GM23338 (cell line): ENCODE measurements around the gene INO80. TPM values are rescaled to one million over a fixed set of nuclear protein-coding genes. Genes with fewer than 3 reads are reported as not detected.

Experiments used
- ATAC-seq: fragments of 200-7000 bp; cut with Tn5 transposase; 3 replicates; pipeline ENCODE4 v1.9.1; 2020
- DNase-seq: peaks from one replicate; pipeline ENCODE4 v3.0.0-alpha.2; 2015; ENCODE audit warnings: low spot score
- H2AFZ ChIP-seq: fragments of 200-600 bp; sonication (generic); 2 replicates; pipeline ENCODE4 v1.8.0; 2016; ENCODE audit warnings: antibody characterized with exemption, mild to moderate bottlenecking, moderate library complexity
- H3F3A ChIP-seq: fragments of 200-600 bp; sonication (generic); replicated peaks from 2 replicates; pipeline ENCODE4 v1.8.0; 2017; ENCODE audit warnings: antibody characterized with exemption, mixed run types, low read depth
- H3K27ac ChIP-seq: fragments of 200-600 bp; sonication (generic); 2 replicates; pipeline ENCODE4 v1.6.1; 2016; ENCODE audit warnings: low read depth
- H3K27me3 ChIP-seq: fragments of 200-600 bp; sonication (generic); 2 replicates; pipeline ENCODE4 v1.8.0; 2016; ENCODE audit warnings: mild to moderate bottlenecking, mixed run types, moderate library complexity; ENCODE audit not compliant: insufficient read depth
- H3K36me3 ChIP-seq: fragments of 200-600 bp; sonication (generic); 2 replicates; pipeline ENCODE4 v1.8.0; 2016; ENCODE audit warnings: mild to moderate bottlenecking; ENCODE audit not compliant: insufficient read depth
- H3K4me1 ChIP-seq: fragments of 200-600 bp; sonication (generic); 2 replicates; pipeline ENCODE4 v1.8.0; 2016; ENCODE audit warnings: mild to moderate bottlenecking, moderate library complexity; ENCODE audit not compliant: insufficient read depth
- H3K4me2 ChIP-seq: fragments of 200-600 bp; sonication (generic); 2 replicates; pipeline ENCODE4 v1.7.1; 2017; ENCODE audit warnings: mixed run types
- H3K4me3 ChIP-seq: fragments of 200-600 bp; sonication (generic); 2 replicates; pipeline ENCODE4 v1.6.1; 2016; ENCODE audit warnings: mixed run types
- H3K79me2 ChIP-seq: fragments of 200-600 bp; sonication (generic); replicated peaks from 2 replicates; pipeline ENCODE4 v1.8.0; 2017; ENCODE audit warnings: mild to moderate bottlenecking; ENCODE audit not compliant: insufficient read depth
- H3K9me2 ChIP-seq: fragments of 200-600 bp; sonication (generic); 2 replicates; pipeline ENCODE4 v1.8.0; 2017; ENCODE audit not compliant: insufficient read depth
- H4K20me1 ChIP-seq: fragments of 200-600 bp; sonication (generic); replicated peaks from 2 replicates; pipeline ENCODE4 v1.8.0; 2017; ENCODE audit warnings: mild to moderate bottlenecking; ENCODE audit not compliant: insufficient read depth
- H3K27ac Mint-ChIP-seq: 2 replicates; pipeline ENCODE4 v1.8.0; 2020; ENCODE audit warnings: inconsistent platforms, mild to moderate bottlenecking, moderate library complexity, mixed read lengths
- H3K27me3 Mint-ChIP-seq: 3 replicates; pipeline ENCODE4 v1.8.0; 2022; ENCODE audit warnings: low read depth, mild to moderate bottlenecking, moderate library complexity, mixed read lengths, inconsistent platforms; ENCODE audit not compliant: insufficient read depth, poor library complexity
- H3K36me3 Mint-ChIP-seq: 3 replicates; pipeline ENCODE4 v1.8.0; 2021; ENCODE audit warnings: low read depth, mild to moderate bottlenecking, inconsistent platforms, moderate library complexity, mixed read lengths
- H3K4me1 Mint-ChIP-seq: 3 replicates; pipeline ENCODE4 v1.8.0; 2020; ENCODE audit warnings: mild to moderate bottlenecking, inconsistent platforms, mixed read lengths
- H3K4me3 Mint-ChIP-seq: 3 replicates; pipeline ENCODE4 v1.8.0; 2021; ENCODE audit warnings: moderate library complexity, mild to moderate bottlenecking, inconsistent platforms, mixed read lengths
- H3K9me3 Mint-ChIP-seq: 3 replicates; pipeline ENCODE4 v1.8.0; 2020; ENCODE audit warnings: moderate library complexity, mild to moderate bottlenecking, inconsistent platforms, mixed read lengths
- CREB1 ChIP-seq: fragments of 250-450 bp; sonication (Bioruptor Pico); IDR thresholded peaks from 2 replicates; pipeline ENCODE4 v1.5.0; 2020; ENCODE audit warnings: low read depth, mild to moderate bottlenecking, moderate library complexity
- ETS1 ChIP-seq: IDR thresholded peaks from 2 replicates; pipeline ENCODE4 v1.6.1; 2016; ENCODE audit warnings: antibody characterized with exemption
- EZH2 ChIP-seq: fragments of 200-600 bp; sonication (generic); IDR thresholded peaks from one replicate; pipeline ENCODE4 v1.8.0; 2017; ENCODE audit warnings: antibody characterized with exemption, mild to moderate bottlenecking, low read depth; ENCODE audit not compliant: unreplicated experiment
- EZH2phosphoT487 ChIP-seq: fragments of 200-600 bp; sonication (generic); IDR thresholded peaks from one replicate; pipeline ENCODE4 v1.8.1; 2018; ENCODE audit warnings: antibody characterized with exemption; ENCODE audit not compliant: unreplicated experiment
- JUNB ChIP-seq: IDR thresholded peaks from one replicate; pipeline ENCODE4 v1.6.1; 2016; ENCODE audit warnings: antibody characterized with exemption; ENCODE audit not compliant: unreplicated experiment
- NANOG ChIP-seq: IDR thresholded peaks from 2 replicates; pipeline ENCODE4 v1.6.1; 2016; ENCODE audit warnings: antibody characterized with exemption, borderline replicate concordance
- REST ChIP-seq: IDR thresholded peaks from one replicate; pipeline ENCODE4 v1.6.1; 2018; ENCODE audit warnings: antibody characterized with exemption; ENCODE audit not compliant: unreplicated experiment
- STAT1 ChIP-seq: IDR thresholded peaks from one replicate; pipeline ENCODE4 v1.6.1; 2016; ENCODE audit warnings: antibody characterized with exemption; ENCODE audit not compliant: unreplicated experiment
- ZNF114 ChIP-seq: fragments of 250-450 bp; sonication (Bioruptor Pico); IDR thresholded peaks from 2 replicates; pipeline ENCODE4 v1.5.0; 2020; ENCODE audit warnings: mild to moderate bottlenecking, moderate library complexity
- ZNF331 ChIP-seq: fragments of 250-450 bp; sonication (Bioruptor Pico); IDR thresholded peaks from 2 replicates; pipeline ENCODE4 v1.5.0; 2020; ENCODE audit warnings: low read depth, mild to moderate bottlenecking, moderate library complexity
- ZNF462 ChIP-seq: fragments of 250-450 bp; sonication (Bioruptor Pico); IDR thresholded peaks from 2 replicates; pipeline ENCODE4 v1.5.0; 2020; ENCODE audit warnings: mild to moderate bottlenecking, moderate library complexity
- polyA plus RNA-seq: library from polyadenylated mRNA; unstranded; fragments of >200 nt; fragmentation: Nextera tagmentation; extraction: Ambion mirVana; gene quantifications from 2 replicates; pipeline ENCODE4 v1.2.1, GENCODE V29; 2016
- total RNA-seq: library from RNA; depleted of rRNA; stranded (reverse); fragments of >200 nt; shearing (Covaris generic); gene quantifications from 2 replicates; pipeline ENCODE4 v1.2.3, GENCODE V29; 2014

Gene INO80
- total and polyA plus RNA-seq, 2 experiments from 2014 or later, result 6.5 to 24.9 TPM

- Histone ChIP-seq H4K20me1 (peaks cover 11% of the 10 kb centered on the region; the same call in 1 of the 2 replicates), H3K4me2 (no peak overlapping the region), H3K4me3 (no peak overlapping the region), H3F3A (0 out of 2 replicates have a peak, but pooled peaks cover 11% of the 10 kb centered on the region), H2AFZ (no peak overlapping the region), H3K36me3 (peaks cover 70% of the 10 kb centered on the region), H3K27ac (no peak overlapping the region), H3K9me2 (no peaks in the 10 kb centered on the region), H3K4me1 (no peaks in the 10 kb centered on the region), H3K27me3 (no peaks in the 10 kb centered on the region), H3K79me2 (no peaks in the 10 kb centered on the region)
- no peaks in the 10 kb centered on the region for H3K4me1 Mint-ChIP-seq
- TF ChIP-seq JUNB, result no peak
- no peak for TF ChIP-seq ETS1
- no peak for TF ChIP-seq ZNF331 (CRISPR knock-in tag)
- TF ChIP-seq ZNF114, result no peak
- TF ChIP-seq NANOG, result no peak
- TF ChIP-seq CREB1, result no peak
- no peak for TF ChIP-seq EZH2phosphoT487
- TF ChIP-seq REST, result no peak
- TF ChIP-seq STAT1, result no peak
- no peak for TF ChIP-seq ZNF462 (CRISPR knock-in tag)
- TF ChIP-seq EZH2, result no peak
- H3K4me3 Mint-ChIP-seq, result no peak overlapping the region
- peaks cover 84% of the 10 kb centered on the region for H3K36me3 Mint-ChIP-seq
- H3K9me3 Mint-ChIP-seq, result no peaks in the 10 kb centered on the region; the same call in 2 of the 3 replicates
- H3K27me3 Mint-ChIP-seq, result no peaks in the 10 kb centered on the region
- DNase-seq (no peak), ATAC-seq (no peak)
- no peak overlapping the region for H3K27ac Mint-ChIP-seq
Measured at GRCh38 chr15:40984964-40985363, 131.1 kb downstream of the INO80 start.
